MM.1S (cell line): ENCODE data around the gene PAX4.

Source experiments
- DNase-seq: peaks from one replicate; pipeline ENCODE4 v3.0.0-alpha.2; 2015
- H2AFZ ChIP-seq: fragments of 300-600 bp; sonication (generic); 2 replicates; pipeline ENCODE4 v1.6.0; 2016; ENCODE audit warnings: antibody characterized with exemption, low read length
- H3F3A ChIP-seq: fragments of 300-600 bp; sonication (generic); 2 replicates; pipeline ENCODE4 v1.6.1; 2016; ENCODE audit warnings: mild to moderate bottlenecking, antibody characterized with exemption, low read length, moderate library complexity, mixed read lengths; ENCODE audit not compliant: insufficient read depth
- H3K27ac ChIP-seq: fragments of 300-600 bp; sonication (generic); 2 replicates; pipeline ENCODE4 v1.5.1; 2016; ENCODE audit warnings: mild to moderate bottlenecking, low read length
- H3K27me3 ChIP-seq: fragments of 300-600 bp; sonication (generic); replicated peaks from 2 replicates; pipeline ENCODE4 v1.6.0; 2016; ENCODE audit warnings: low read length; ENCODE audit not compliant: insufficient read depth
- H3K36me3 ChIP-seq: fragments of 300-600 bp; sonication (generic); replicated peaks from 2 replicates; pipeline ENCODE4 v1.6.1; 2016; ENCODE audit warnings: mild to moderate bottlenecking, low read length, mixed read lengths; ENCODE audit not compliant: insufficient read depth
- H3K4me1 ChIP-seq: fragments of 300-600 bp; sonication (generic); 2 replicates; pipeline ENCODE4 v1.6.1; 2016; ENCODE audit warnings: low read length, mixed read lengths
- H3K4me2 ChIP-seq: fragments of 300-600 bp; sonication (generic); 2 replicates; pipeline ENCODE4 v1.6.0; 2016; ENCODE audit warnings: low read depth, low read length
- H3K4me3 ChIP-seq: fragments of 300-600 bp; sonication (generic); 2 replicates; pipeline ENCODE4 v1.5.1; 2016; ENCODE audit warnings: low read length, mixed read lengths
- H3K79me2 ChIP-seq: fragments of 300-600 bp; sonication (generic); 2 replicates; pipeline ENCODE4 v1.6.1; 2016; ENCODE audit warnings: mixed run types, low read length, mixed read lengths
- H3K9ac ChIP-seq: fragments of 300-600 bp; sonication (generic); 2 replicates; pipeline ENCODE4 v1.6.1; 2016; ENCODE audit warnings: low read length, mixed read lengths
- H3K9me2 ChIP-seq: fragments of 300-600 bp; sonication (generic); replicated peaks from 2 replicates; pipeline ENCODE4 v1.6.1; 2016; ENCODE audit warnings: mild to moderate bottlenecking, low read length, mixed read lengths; ENCODE audit not compliant: insufficient read depth
- H3K9me3 ChIP-seq: fragments of 300-600 bp; sonication (generic); replicated peaks from 2 replicates; pipeline ENCODE4 v1.6.1; 2016; ENCODE audit warnings: mild to moderate bottlenecking, low read length, mixed read lengths; ENCODE audit not compliant: insufficient read depth
- H4K20me1 ChIP-seq: fragments of 300-600 bp; sonication (generic); 2 replicates; pipeline ENCODE4 v1.6.1; 2016; ENCODE audit warnings: mild to moderate bottlenecking, low read length, moderate library complexity, mixed read lengths; ENCODE audit not compliant: insufficient read depth
- CTCF ChIP-seq: fragments of 300-600 bp; sonication (generic); IDR thresholded peaks from 2 replicates; pipeline ENCODE4 v1.5.1; 2016; ENCODE audit warnings: antibody characterized with exemption, low read length, mixed read lengths
- EZH2 ChIP-seq: fragments of 300-600 bp; sonication (generic); optimal IDR thresholded peaks from 2 replicates; pipeline ENCODE3; 2017; ENCODE audit warnings: low read depth, mild to moderate bottlenecking, antibody characterized with exemption, low read length, mixed read lengths
- EZH2phosphoT487 ChIP-seq: fragments of 300-600 bp; sonication (generic); IDR thresholded peaks from 2 replicates; pipeline ENCODE4 v1.6.1; 2018; ENCODE audit warnings: antibody characterized with exemption, low read length

PAX4 gene

GRCh38 chr7:127594490-127594889 is 23.5 kb downstream of the PAX4 start:
- Histone ChIP-seq H3K4me3 (no peak overlapping the region), H4K20me1 (no peaks in the 10 kb centered on the region), H3K4me1 (peaks cover 2% of the 10 kb centered on the region; the same call in 1 of the 2 replicates), H3K27ac (no peak overlapping the region), H3K9ac (no peak overlapping the region), H3F3A (no peaks in the 10 kb centered on the region), H3K79me2 (peaks cover 6% of the 10 kb centered on the region), H3K9me3 (no peaks in the 10 kb centered on the region), H3K36me3 (peaks cover 8% of the 10 kb centered on the region; the same call in 1 of the 2 replicates), H2AFZ (no peak overlapping the region), H3K9me2 (no peaks in the 10 kb centered on the region), H3K4me2 (no peak overlapping the region), H3K27me3 (no peaks in the 10 kb centered on the region)
- no peak for TF ChIP-seq CTCF
- no peak for TF ChIP-seq EZH2phosphoT487
- no peak for TF ChIP-seq EZH2
- no peak for DNase-seq

GRCh38 chr7:127592550-127592949 is 25.4 kb downstream of the PAX4 start:
- Histone ChIP-seq H3K27me3 (no peaks in the 10 kb centered on the region), H2AFZ (no peak overlapping the region), H3K4me2 (no peak overlapping the region), H3K4me3 (no peak overlapping the region), H3F3A (no peaks in the 10 kb centered on the region), H4K20me1 (no peaks in the 10 kb centered on the region), H3K4me1 (peaks cover 9% of the 10 kb centered on the region), H3K36me3 (peaks cover 8% of the 10 kb centered on the region; the same call in 1 of the 2 replicates), H3K9me2 (no peaks in the 10 kb centered on the region), H3K27ac (no peak overlapping the region), H3K9me3 (no peaks in the 10 kb centered on the region), H3K9ac (no peak overlapping the region), H3K79me2 (peaks cover 18% of the 10 kb centered on the region)
- no peak for TF ChIP-seq CTCF
- TF ChIP-seq EZH2, result no peak
- no peak for TF ChIP-seq EZH2phosphoT487
- no peak for DNase-seq

- H3K4me1 ChIP-seq, result peaks cover 9% of the 10 kb centered on the region
- H3F3A ChIP-seq, result no peaks in the 10 kb centered on the region
- H3K9me2 ChIP-seq, result no peaks in the 10 kb centered on the region
- H2AFZ ChIP-seq, result no peak overlapping the region
- no peaks in the 10 kb centered on the region for H3K27me3 ChIP-seq
- no peak overlapping the region for H3K4me3 ChIP-seq
- no peak overlapping the region for H3K4me2 ChIP-seq
- H3K9me3 ChIP-seq, result no peaks in the 10 kb centered on the region
- H3K36me3 ChIP-seq, result peaks cover 8% of the 10 kb centered on the region; the same call in 1 of the 2 replicates
- no peak for DNase-seq
- no peaks in the 10 kb centered on the region for H4K20me1 ChIP-seq
- no peak overlapping the region for H3K27ac ChIP-seq
- H3K9ac ChIP-seq, result no peak overlapping the region
- no peak for TF ChIP-seq EZH2
- peaks cover 18% of the 10 kb centered on the region for H3K79me2 ChIP-seq
Measured at GRCh38 chr7:127591591-127591990, 26.4 kb downstream of the PAX4 start.

- no peak overlapping the region for H3K27ac ChIP-seq
- no peak for TF ChIP-seq EZH2
- no peak for TF ChIP-seq EZH2phosphoT487
- TF ChIP-seq CTCF, result no peak
- peaks cover 8% of the 10 kb centered on the region; the same call in 1 of the 2 replicates for H3K36me3 ChIP-seq
- no peak overlapping the region for H3K4me2 ChIP-seq
- no peaks in the 10 kb centered on the region for H4K20me1 ChIP-seq
- H3K9me2 ChIP-seq, result no peaks in the 10 kb centered on the region
- no peak overlapping the region for H3K4me3 ChIP-seq
- no peak overlapping the region for H3K9ac ChIP-seq
- H3K4me1 ChIP-seq, result peaks cover 9% of the 10 kb centered on the region
- H3F3A ChIP-seq, result no peaks in the 10 kb centered on the region
- H2AFZ ChIP-seq, result no peak overlapping the region
- no peaks in the 10 kb centered on the region for H3K27me3 ChIP-seq
- no peak for DNase-seq
- no peaks in the 10 kb centered on the region for H3K9me3 ChIP-seq
- H3K79me2 ChIP-seq, result peaks cover 18% of the 10 kb centered on the region
Measured at GRCh38 chr7:127591189-127591588, 26.8 kb downstream of the PAX4 start.
